Caki2 (cell line): Measurements from ENCODE around the gene PPM1N. TPM values are rescaled to one million over a fixed set of nuclear protein-coding genes. Genes with fewer than 3 reads are reported as not detected.
A peak's percentile ranks its signal among the peaks of the same experiment; 100 is the strongest.

Experiments
- DNase-seq: peaks from one replicate; pipeline ENCODE4 v3.0.0-alpha.2; 2015; ENCODE audit warnings: low read depth
- in situ Hi-C: cut with HindIII; loops from 2 replicates; pipeline ENCODE4 v1.10.0; 2016; ENCODE audit warnings: low sequenced_read_pairs, low pct_unique_long_range_greater_than_20kb, mixed read lengths
- total RNA-seq: library from RNA; depleted of rRNA; stranded (reverse); fragments of >200 nt; shearing (Covaris generic); gene quantifications from 2 replicates; pipeline ENCODE4 v1.2.3, GENCODE V29; 2014; ENCODE audit warnings: low replicate concordance

PPM1N gene
- total RNA-seq, 1 experiment from 2014 or later = 35.2 TPM

DNA sequence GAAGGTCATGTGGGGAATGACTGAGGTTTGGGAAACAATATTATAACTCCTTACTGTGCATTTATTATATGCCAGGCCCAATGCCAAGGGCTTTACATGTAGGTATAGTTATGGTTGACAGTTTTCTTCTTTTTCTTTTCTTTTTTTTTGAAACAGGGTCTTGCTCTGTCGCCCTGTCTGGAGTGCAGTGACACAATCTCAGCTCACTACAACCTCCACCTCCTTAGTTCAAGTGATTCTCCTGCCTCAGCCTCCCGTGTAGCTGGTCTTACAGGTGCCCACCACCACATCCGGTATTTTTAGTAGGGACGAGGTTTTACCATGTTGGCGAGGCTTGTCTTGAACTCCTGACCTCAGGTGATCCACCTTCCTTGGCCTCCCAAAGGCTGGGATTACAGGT is 15.2 kb upstream of the PPM1N start:
- DNase-seq = no peak
- in situ Hi-C loops = no loop called here

- no peak for DNase-seq
- in situ Hi-C loops = no loop called here
Observed at GRCh38 chr19:45484273-45484945, 13.8 kb upstream of the PPM1N start.

DNA sequence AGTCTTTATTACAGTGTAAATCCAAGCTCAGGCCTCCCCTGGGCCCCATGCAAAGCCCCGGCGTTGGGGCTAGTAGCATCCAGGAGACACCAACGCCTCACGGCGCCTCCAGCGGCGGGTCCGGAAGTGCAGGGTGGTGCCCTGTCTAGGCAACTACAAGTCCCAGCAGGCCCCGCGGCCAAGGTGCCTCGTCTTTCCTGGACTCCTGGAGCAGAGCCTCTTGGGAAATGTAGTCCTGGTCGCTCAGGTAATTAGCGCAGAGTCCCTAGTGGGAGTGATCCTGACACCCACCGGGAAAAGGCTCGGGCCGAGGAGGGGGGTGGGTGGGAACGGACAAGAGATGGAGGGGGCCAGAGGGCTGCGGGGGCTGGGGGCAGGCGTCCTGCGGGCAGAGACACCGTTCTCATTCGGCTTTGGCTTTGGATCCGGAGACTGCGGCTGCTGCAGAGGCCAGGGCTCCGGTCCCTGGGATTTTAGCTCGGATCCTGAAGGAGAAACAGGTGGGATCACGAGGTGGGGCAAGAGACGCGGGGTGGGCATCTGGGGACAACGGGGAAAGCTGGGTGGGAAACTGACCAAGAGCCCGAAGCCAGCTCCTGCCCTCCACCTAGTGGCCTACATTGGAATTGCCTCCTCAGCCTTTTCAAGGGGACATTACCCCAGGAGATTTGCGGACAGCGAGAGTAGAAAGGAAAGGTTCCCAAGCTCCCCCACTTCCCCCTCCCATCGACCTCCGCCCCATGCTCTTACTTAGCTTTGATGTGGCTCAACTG is 12.8 kb upstream of the PPM1N start:
- in situ Hi-C loops = no loop called here

DNA sequence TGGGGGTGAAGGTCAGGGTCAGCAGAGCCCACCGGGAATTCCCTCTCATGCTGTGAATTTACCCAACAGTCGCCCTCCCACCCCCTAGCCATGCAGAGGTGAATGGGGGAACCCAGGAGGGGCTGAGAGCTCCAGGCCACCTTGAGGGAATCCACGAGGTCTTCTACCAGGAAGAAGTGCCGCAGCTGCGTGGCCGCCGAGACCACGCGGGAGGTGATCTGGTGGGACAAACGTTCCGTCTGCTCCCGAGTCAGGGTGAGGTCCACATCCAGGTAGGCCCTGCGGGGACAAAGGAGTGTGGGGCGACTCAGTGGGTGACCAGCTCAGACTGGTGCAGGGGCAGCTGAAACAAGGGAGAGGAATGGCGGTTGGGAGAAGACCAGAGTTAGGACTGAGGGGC is 9.5 kb upstream of the PPM1N start:
- in situ Hi-C loops = no loop called here
- DNase-seq = no peak

More for the DNA sequence above, 12.8 kb upstream of the PPM1N start:
- DNase-seq = peak; percentile 87

DNA sequence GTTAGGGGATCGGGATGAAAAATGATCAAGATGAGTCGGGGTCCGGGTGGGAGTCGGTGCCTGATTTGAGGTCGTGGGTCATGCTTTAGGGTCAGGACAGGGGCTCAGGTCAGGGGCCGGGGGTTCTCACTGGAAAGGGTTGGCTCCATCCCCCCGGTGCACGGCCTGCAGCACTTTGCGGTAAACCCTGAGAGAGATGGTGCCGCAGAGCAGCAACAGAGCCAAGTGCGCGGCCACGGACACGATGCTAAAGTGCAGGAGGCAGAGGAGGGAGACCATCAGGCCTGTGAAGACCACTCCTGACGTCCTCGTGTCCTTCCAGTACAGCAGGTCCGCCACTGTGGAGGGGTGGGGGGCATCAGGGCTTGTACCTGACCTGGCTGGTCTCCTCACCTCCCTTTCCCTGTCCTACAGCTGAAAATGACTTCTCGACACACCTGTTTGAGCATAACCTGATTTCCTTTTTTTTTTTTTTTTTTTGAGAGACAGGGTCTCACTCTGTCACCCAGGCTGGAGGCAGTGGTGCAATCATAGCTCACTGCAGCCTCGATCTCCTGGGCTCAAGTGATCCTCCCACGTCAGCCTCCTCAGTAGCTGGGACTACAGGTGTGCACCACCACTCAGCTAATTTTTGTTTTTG is 8.9 kb upstream of the PPM1N start:
- no peak for DNase-seq
- in situ Hi-C loops = no loop called here

- in situ Hi-C loops = no loop called here
Observed at GRCh38 chr19:45492137-45492626, 6.1 kb upstream of the PPM1N start.

DNA sequence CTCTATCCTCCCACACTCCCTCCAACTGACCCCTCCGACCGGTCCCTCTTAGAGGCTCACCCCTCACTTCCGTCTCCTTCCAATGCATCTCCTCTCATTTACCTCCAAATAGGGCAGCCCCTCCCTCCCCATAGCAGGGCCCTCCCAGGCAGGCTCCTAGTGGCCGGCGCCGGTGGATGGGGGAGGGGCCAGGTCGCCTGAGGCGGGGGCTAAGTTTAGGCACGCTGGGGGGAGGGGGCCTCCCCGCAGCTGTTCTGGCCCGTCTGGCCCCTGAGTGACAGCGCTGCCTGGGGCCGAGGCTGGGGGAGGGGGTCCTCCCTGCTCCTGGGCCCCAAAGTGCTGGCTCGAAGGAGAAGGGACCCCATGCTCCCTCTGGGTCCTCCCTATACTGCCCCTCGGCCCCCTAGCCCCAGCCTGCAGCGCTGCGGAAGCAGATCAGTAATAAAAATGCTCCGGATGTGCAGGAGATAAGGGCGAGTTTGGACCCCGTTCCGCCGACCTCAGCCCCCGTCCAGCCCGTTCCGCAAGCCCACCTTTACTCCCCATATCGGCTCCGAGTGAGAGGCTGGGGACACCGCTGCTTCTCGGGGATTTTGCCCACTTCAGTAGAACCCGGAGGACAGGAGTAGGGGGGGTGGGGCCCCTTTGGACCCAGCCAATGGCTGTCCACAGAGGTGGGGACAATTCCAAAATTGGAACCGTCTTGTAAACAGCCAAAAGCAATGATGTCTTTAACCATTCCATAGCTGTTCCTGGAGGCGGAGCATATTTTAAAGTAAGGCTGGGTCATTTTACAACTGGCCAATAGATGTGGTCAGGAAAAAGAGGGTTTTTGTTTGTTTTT is 5.4 kb upstream of the PPM1N start:
- DNase-seq = peak; percentile 66
- in situ Hi-C loops = no loop called here

More at GRCh38 chr19:45492137-45492626, 6.1 kb upstream of the PPM1N start:
- no peak for DNase-seq

GRCh38 chr19:45494261-45494916 is 3.9 kb upstream of the PPM1N start:
- no peak for DNase-seq
- in situ Hi-C loops = no loop called here

GRCh38 chr19:45495178-45495577 is 3.1 kb upstream of the PPM1N start:
- in situ Hi-C loops = no loop called here
- DNase-seq = no peak

DNA sequence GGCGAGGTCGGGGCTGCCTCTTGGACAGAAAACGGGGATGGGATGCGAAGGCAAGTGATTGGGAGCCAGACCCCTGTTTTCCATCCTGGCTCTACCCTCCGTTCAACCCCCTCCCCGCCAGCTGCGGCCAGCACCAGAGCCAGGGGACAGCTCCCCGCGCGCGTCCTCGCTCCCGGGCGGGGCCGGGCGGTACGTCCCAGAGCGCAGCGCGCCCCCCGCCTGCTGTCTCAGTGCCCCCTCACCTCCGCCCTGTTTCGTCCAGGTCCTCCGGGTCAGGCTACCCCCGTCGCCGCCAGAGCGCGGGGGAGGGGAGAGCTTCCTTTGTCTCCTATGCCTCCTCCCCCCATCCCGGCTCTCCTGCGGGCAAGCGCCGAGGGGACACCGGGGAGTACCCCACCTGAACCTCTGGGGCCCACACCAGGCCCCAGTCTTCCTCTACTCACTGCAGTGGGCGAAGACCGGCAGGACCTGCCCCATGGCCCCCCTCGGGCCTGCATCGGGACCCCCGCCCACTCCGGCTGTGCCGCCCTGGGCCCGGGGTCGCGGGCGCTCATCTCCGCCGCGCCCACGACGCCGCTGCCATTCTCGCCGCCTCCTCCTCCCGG is 1.8 kb upstream of the PPM1N start:
- in situ Hi-C loops = no loop called here
- peak; percentile 56 for DNase-seq

- no peak for DNase-seq
- in situ Hi-C loops = no loop called here
Observed at GRCh38 chr19:45497791-45498190, 452 bp upstream of the PPM1N start.

DNA sequence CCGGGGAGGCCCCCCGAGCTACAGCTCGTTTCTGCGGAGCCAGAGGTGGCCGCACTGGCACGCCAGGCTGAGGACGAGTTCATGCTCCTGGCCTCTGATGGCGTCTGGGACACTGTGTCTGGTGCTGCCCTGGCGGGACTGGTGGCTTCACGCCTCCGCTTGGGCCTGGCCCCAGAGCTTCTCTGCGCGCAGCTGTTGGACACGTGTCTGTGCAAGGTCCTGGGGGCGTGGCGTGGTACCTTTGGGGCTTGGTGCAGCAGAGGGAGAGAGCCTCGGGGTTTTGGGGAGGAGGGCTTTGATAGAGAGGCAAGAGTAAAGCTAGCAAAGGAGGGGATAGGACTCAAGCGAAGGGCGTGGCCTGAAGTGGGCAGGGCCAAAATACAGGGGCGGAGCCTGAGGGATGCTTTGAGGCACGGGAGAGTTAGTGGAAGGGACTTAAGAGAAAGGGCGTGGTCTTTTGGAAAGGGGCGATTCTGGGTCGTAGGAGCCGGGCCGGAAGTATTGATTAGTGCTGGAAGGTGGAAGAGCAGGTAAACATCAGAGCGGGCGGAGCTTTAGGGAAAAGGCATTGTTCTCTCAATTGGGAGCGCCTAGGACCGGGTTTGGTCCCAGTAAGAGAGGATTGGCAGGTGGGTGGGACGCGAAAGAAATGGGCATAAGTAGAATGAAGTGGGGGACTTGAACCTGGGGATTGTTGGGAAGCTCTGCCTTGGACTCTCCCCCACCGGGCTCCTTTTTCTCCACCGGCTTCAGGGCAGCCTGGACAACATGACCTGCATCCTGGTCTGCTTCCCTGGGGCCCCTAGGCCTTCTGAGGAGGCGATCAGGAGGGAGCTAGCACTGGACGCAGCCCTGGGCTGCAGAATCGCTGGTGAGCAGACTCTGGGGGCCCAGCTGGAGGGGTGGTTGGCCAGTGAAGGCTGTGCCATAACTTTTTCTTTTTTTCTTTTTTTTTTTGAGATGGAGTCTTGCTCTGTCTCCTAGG is 1.2 kb downstream of the PPM1N start:
- DNase-seq = no peak
- in situ Hi-C loops = no loop called here

GRCh38 chr19:45500918-45501729 is 2.9 kb downstream of the PPM1N start:
- in situ Hi-C loops = no loop called here
- DNase-seq = no peak

DNA sequence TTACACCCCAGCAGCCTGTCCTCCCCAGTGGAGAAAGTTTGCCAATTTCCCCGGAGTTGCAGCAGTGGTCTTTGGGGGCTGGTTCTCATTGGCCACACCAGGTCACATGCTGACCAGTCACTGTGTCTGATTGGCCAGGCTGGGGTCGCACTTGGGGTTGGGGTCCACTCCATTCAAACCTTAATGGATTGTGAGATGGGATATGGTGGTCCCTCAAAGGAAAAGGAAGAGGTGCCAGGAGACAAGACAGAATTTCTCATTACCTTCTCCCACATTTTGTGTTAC is 3.4 kb downstream of the PPM1N start:
- in situ Hi-C loops = no loop called here
- DNase-seq = no peak

GRCh38 chr19:45502111-45502510 is 3.9 kb downstream of the PPM1N start:
- DNase-seq = no peak
- in situ Hi-C loops = no loop called here

GRCh38 chr19:45503909-45504308 is 5.7 kb downstream of the PPM1N start:
- in situ Hi-C loops = no loop called here

More at GRCh38 chr19:45503909-45504308, 5.7 kb downstream of the PPM1N start:
- no peak for DNase-seq
